HCT116 (cell line): ENCODE data around the gene GRB7.

Experiments used
- CTCF ChIP-seq, 3 experiments: fragments of 200-600 bp in 1 of 3; sonication (generic) in 1 of 3; IDR thresholded peaks in 2 of 3; conservative IDR thresholded peaks in 1 of 3; 2 replicates each; pipeline ENCODE4 v1.5.1; 2012 to 2017; ENCODE audit warnings: low read depth in 2 of 3, low read length in 2 of 3, antibody characterized with exemption in 1 of 3, borderline replicate concordance in 1 of 3, control low read depth in 1 of 3, mild to moderate bottlenecking in 1 of 3, mixed read lengths in 1 of 3, mixed run types in 1 of 3, moderate library complexity in 1 of 3; ENCODE audit not compliant: insufficient read depth in 1 of 3
- ELF1 ChIP-seq: IDR thresholded peaks from 2 replicates; pipeline ENCODE4 v1.6.1; 2012; ENCODE audit warnings: low read depth, borderline replicate concordance
- FOSL1 ChIP-seq: IDR thresholded peaks from 2 replicates; pipeline ENCODE4 v1.6.1; 2012; ENCODE audit warnings: low read depth
- POLR2AphosphoS5 ChIP-seq: IDR thresholded peaks from 2 replicates; pipeline ENCODE4 v1.6.1; 2011; ENCODE audit warnings: mild to moderate bottlenecking, low read depth, low read length, moderate library complexity
- SP1 ChIP-seq: IDR thresholded peaks from 2 replicates; pipeline ENCODE4 v1.6.1; 2012; ENCODE audit warnings: low read depth
- SRF ChIP-seq: IDR thresholded peaks from 2 replicates; pipeline ENCODE4 v1.6.1; 2012; ENCODE audit warnings: low read depth
- YY1 ChIP-seq: IDR thresholded peaks from 2 replicates; pipeline ENCODE4 v1.6.1; 2011; ENCODE audit warnings: low read length, low read depth, moderate library complexity, mild to moderate bottlenecking; ENCODE audit not compliant: insufficient replicate concordance; ENCODE audit errors: extremely low read depth
- TF ChIP-seq, protein P1 (sequence below): IDR thresholded peaks from 2 replicates; pipeline ENCODE4 v1.6.1; 2012

DNA sequence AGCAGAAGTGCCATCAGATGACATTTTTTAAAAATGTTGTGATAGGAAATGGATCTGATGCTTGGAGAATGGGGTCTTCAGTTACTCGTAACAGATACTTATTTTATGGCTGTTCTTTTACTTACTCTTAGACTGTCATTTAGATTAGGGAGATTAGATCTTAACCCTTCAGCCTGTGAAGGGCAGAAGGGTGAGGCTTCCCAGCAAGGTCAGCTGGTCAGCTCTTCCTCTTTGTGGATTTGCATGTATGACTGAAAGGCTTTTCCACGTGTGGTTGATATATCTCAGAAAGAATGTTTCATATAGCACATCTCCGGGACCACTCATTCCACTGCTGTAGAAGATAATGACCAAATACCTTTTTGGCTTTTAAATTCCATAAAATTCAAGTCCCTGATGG lies 27.4 kb downstream of the GRB7 start:
- TF ChIP-seq ELF1, result no peak
- TF ChIP-seq, protein P1, sequence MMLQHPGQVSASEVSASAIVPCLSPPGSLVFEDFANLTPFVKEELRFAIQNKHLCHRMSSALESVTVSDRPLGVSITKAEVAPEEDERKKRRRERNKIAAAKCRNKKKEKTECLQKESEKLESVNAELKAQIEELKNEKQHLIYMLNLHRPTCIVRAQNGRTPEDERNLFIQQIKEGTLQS, result no peak
- TF ChIP-seq SP1, result no peak
- no peak for TF ChIP-seq POLR2AphosphoS5
- no peak for TF ChIP-seq SRF
- no peak for TF ChIP-seq CTCF (IDR thresholded peaks at IDR 0.05 in 2 of 3, conservative IDR thresholded peaks at IDR 0.05 in 1 of 3; ENCODE audit: borderline replicate concordance in 1 of 3, insufficient read depth in 1 of 3, low read depth in 2 of 3, low read length in 2 of 3)
- no peak for TF ChIP-seq FOSL1
- no peak for TF ChIP-seq YY1
